Muscle of arm (tissue), 12 donors: ENCODE data around the gene GNPTAB. TPM values are rescaled to one million over a fixed set of nuclear protein-coding genes. Genes with fewer than 3 reads are reported as not detected.
"Not testable (repeated sequence)": the region's sequence is repeated elsewhere in the genome, so short reads cannot be mapped to it uniquely, and the experiment has no call there.

Experiments used
- DNase-seq: peaks from one replicate; pipeline ENCODE4 v3.0.0-alpha.2; 2013
- polyA plus RNA-seq, 12 donors: library from polyadenylated mRNA; unstranded; fragments of 120-200 nt; gene quantifications; one replicate each; pipeline ENCODE4 v1.2.1, GENCODE V29; 2013; ENCODE audit not compliant: insufficient read length in 12 of 12

The GNPTAB gene
- polyA plus RNA-seq, 12 donors: 14.7 to 36.5 (median 19.9) TPM; not detected in 1

DNA sequence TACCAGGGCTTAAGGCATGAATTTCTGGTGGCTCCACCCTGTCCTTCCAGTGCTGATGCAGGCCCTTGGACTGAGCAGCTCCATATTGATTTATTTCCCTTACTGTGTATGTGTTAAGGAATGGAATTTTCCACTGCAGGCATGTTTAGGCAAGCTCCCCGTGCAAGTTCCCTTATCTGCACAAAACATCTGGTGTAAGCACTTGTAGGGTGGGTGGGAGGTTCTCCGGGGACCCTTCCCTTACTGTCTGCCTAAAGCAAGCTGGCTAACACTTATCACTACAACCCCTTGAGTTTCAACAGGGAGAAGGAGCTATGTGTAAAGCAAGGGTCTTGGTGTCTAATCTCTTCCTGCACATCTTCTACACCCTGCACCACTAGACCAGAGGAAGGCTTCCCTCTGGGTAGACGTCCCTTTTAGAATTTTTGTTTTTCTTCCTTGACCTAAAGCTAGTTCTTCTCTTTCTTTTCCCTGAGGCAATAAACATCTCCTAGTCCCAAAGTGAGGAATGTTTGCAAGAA, 24.7 kb upstream of the GNPTAB start:
- peak; percentile 12 for DNase-seq

DNA sequence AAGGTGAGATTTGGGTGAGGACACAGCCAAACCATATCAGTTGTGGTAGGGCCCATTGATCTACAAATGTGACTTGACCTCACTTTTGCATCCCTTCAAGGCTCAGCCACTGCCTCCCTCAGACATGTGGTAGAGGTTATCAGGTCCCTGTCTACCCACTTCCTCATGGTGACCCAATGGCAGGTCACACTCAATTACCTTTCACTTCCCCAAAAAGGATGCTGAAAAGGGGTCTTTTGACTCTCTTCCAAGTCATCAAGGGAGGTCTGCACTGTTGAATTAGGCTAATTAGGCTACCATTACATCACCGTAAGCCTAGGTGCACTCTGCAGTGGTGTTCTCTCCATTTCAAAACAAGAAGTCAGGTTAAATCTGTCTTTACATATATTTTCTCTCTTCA, 24.0 kb upstream of the GNPTAB start:
- DNase-seq: no peak

DNA sequence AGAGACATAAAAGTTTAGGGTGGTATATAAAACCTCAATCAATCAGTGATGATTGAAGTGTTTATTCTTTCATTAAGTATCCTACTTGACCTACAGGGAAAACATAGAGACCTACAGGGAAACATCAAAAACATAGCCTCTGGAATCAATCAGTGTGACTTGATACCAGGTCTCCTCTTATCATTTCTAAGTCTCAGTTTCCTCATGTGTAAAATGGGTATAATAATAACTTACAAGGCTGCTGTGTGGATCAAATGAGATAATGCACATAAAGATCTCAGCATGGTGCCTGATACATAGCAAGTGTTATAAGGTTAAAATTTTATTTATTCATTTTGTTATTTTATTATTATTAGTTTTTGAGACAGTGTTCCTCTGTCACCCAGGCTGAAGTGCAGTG, 22.2 kb upstream of the GNPTAB start:
- no peak for DNase-seq

DNA sequence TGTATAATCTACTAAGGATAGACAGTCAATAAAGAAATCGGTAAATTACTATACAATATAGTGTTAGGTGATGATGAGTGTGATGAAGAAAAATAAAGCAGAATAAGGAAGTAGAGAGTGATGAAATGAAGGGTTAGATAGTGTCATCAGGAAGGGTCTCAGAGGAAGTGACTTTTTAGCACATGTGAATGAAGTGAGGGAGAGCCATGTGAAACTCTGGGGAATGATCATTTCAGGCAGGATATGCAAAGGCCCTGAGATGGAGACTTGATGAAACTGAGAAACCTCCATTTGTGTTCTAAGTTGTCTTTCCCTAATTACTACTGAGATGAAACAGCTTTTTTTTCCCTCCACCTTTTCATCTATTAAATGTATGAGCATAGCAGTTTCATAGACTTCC, 19.4 kb upstream of the GNPTAB start:
- DNase-seq: no peak

DNA sequence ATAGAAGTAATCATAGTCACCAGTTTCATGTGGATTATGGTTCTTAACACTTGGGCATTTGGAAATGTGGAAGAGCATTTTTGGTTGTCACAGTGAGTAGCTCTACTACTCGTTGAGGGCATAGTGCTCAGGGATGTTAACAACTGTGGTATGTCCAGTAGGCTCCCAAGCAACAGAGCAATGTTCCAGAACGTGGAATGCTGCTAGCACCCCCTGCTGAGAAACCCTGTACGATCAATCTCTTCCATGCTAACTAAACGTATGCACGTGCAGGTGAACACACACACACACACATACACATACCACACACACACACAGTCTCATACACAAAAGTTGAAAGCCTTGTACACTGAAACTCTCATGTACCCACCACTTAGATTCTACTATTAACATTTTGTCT, 16.6 kb upstream of the GNPTAB start:
- DNase-seq: no peak

DNA sequence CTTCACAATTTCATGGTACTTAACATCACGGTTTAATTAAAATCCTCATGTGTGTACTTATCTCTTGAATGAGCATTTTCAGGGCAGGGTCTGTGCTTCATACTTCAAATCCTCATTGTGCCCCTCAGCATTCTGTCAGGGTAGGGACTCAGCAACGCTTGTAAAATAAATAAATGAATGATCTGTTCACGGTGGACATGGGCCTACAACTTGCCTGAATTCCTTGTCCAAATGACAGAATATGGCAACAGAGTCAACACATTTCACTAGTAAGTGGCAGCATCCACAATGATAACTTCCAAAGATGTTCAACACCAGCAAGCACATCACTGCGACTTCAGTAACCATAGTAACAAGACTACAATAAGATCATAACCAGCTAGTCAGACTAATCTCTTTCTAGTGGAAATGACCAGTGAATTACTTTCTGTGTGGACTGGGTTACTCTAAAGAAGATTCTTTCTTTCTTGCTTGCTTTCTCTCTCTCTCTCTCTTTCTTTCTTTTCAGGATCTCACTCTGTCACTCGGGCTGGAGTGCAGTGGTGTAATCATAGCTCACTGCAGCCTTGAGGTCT, 14.5 kb upstream of the GNPTAB start:
- no peak for DNase-seq

DNA sequence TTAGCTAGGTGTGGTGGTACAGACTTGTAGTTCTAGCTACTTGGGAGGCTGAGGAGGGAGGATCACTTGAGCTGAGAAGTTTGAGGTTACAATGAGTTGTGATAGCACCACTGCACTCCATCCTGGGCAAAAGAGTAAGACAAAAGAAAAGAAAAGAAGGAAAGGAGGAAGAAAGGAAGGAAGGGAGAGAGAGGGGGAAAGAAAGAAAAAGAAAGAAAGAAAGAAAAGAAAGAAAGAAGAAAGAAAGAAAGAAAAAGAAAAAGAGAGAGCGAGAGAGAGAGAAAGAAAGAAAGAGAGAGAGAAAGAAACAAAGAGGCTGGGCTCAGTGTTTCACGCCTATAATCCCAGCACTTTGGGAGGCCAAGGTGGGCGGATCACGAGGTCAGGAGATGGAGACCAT, 10.3 kb upstream of the GNPTAB start:
- DNase-seq: no peak

DNA sequence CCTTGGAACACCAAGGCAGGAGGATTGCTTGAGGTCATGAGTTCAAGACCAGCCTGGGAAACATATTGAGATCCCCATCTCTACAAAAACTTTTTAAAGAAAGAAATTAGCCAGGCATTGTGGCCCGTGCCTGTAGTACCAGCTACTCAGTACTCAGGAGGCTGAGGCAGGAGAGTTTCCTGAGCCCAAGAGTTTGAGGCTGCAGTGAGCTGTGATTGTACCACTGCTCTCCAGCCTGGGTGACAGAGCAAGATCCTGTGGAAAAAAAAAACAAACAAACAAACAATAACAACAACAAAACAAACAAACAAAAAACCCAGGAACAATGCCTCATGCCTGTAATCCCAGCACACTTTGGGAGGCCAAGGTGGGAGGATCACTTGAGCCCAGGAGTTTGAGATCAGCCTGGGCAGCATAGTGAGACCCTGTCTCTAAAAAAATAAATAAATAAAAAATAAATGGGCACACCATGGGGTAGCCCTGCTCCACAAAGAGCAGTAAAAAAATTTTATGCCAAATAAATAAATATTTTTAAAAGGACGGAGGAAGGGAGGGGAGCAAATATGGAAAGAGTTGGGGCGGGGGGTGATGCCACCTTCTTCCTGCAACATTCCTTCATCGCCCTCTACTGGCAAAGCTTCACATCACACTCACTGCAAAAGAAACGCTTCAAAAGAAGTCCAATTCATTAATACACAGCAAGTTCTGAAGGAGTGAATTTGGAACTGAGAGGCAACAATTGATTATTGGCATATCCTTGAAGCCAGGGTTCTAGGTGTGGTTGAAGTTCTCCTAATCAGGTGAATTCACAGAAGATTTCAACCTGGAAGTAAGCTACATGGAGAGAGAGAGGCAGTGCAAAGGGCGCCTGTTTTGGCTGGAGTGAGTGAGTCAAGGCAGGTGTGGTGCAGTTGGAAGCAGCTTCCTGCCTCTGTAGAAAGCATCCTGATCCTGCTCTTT, 8.8 kb upstream of the GNPTAB start:
- DNase-seq: peak; percentile 48

DNA sequence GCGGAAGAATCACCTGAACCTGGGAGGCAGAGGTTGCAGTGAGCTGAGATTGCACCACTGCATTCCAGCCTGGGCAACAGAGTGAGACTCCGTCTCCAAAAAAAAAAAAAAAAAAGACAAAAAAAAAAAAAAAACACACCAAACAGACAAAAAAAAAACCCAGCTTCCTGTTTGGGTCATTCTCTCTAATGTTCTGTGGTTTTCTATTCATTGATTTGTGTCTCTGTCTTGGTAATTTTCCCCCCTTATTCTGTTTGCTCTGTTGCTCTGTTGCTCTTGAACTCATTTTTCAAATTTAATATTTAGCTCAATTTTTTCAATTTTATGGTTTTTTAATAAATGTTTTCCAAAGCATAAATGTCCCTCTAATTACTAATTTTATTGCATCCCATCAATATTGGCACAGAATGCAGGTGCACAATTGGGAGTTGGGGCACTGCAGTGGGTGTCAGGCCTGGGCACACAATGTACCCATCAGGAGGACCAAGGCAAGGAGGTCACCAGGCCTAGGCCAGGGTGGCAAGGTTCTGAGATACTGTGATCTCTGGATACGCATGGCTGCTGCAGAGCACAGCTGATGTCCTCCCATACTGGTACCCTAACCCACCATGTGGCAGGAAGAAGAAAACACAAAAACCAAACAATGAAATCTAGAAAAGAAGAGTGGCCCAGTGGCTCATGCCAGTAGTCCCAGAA, 8.0 kb upstream of the GNPTAB start:
- no peak for DNase-seq

DNA sequence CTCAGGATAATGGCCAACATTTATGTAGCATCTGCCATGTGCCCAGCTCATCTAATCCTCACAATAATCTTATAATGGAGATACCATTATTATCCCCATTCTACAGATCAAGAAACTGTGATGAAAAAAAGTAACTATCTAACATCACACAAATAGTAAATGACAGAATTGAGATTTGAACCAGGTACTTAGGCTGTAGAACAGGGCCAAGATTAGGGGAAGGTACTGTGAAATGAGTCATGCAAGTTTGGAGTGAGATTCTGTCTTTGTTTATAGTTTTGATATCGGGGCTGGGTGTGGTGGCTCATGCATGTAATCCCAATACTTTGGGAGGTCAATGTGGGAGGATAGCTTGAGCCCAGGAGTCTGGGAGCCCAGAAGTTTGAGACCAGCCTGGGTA, 1.3 kb upstream of the GNPTAB start:
- DNase-seq: no peak

DNA sequence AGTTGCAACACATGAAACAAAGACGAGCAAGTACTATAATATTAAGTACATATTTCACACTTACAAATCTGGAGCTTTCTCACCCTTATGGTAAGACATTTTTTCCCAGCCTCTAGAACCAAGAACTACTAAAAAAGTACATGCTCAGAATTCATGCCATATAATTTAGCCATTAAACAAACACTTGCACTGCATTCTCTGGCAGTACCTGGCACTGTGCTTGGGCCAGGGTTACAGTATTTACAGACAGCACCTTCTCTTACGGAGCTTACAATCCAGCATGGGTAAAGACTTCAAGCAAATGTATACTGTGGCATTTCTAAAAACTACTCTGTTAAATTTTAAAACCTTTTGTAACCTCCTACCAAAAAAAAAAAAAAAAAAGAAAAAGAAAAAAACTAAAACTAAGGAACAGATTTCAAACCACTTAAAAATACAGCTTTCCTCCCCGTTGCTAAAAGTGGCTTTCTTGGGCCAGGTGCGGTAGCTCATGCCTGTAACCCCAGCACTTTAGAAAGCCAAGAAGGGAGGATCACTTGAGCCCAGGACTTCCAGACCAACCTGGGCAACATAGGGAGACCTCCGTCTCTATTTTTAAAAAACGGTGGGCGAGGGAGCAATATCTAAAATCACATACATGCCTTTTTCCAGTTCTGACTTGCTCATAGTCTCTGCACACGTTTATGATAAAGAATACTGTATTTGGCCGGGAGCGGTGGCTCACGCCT, 956 bp downstream of the GNPTAB start:
- no peak for DNase-seq

DNA sequence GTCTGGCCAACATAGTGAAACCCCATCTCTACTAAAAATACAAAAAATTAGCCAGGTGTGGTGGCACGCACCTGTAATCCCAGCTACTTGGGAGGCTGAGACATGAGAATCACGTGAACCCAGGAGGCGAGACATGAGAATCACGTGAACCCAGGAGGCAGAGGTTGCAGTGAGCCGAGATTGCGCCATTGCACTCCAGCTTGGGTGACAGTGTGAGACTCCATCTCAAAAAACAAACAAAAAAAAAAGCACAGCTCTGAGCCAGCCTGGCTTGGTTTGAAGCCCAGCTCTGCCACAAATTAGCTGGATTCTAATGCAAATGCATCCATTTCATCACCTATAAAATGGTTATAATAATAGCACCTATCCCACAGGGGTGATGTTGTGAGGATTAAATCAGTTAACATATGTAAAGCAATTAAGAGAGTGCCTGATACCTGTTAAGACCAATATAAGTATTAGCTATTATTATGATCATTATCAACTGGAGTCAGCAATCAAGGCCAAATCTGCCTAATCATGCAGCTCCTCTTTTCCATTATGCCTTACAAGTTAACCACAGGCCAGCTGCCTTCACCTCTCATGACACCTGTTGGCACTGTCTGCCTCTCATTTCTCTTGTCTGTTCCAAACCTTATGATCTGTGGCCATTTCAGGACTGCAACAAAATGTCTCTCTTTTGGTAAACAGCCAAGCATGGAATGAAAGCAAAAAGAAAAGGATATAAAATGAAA, 2.1 kb downstream of the GNPTAB start:
- no peak for DNase-seq

DNA sequence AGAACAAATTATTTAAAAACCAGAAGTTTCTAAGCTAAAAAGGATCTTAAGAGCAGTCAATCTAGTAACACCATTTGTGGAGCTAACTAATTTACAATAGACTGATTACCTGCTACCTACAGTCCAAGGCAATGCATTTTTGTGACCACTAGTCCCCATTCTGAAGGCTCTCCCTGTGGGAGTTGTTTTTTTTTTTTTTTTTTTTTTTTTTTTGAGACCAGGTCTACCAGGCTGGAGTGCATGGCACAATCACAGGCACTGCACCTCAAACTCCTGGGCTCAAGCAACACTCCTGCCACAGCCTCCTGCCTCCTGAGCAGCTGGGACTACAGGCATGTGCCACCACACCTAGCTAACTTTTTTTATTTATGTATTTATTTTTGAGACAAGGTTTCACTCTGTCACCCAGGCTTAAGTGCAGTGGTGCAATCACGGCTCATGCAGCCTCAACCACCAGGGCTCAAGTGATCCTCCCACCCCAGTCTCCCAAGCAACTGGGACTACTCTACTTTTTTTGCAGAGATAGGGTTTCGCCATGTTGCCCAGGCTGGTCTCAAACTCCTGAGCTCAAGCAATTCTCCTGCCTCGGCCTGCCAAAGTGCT, 3.9 kb downstream of the GNPTAB start:
- DNase-seq: no peak

DNA sequence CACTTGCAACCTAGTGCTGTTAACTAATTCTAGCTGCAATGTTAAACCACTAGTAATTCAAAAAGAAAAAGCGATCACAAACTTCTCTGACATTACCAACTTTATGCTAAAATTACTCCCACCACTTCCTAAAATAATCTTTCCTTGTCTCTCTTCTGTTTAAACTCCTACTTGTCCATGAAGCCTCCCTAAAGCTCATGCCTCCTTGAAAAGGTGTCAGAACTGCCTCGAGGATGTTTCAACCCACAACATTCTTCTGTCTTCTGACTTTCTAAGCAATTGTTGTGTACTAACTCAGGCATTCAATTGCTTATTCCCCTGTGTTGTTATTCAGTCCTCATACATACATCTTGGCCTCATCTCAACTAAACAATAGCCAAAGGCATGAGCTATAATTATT, 5.9 kb downstream of the GNPTAB start:
- no peak for DNase-seq

DNA sequence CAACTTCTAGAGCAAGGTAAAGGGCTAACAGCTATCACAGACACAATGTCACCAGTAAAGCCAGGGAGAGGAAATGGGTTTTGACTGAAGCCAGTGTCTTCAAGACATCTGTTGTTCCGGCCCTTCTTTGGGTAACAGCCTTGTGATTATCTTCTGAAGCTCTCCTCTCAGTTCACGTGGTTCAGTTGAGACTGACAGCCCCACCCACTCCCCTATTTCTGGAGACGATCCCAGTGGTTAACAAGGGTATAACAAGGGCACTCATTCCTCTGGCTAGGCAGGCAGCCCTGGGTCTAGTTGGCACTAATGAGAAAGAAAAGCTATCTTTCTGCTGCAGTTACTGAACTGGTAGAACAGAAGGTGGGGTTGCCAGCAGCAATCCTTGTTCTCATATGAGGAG, 6.9 kb downstream of the GNPTAB start:
- peak; percentile 20 for DNase-seq

DNA sequence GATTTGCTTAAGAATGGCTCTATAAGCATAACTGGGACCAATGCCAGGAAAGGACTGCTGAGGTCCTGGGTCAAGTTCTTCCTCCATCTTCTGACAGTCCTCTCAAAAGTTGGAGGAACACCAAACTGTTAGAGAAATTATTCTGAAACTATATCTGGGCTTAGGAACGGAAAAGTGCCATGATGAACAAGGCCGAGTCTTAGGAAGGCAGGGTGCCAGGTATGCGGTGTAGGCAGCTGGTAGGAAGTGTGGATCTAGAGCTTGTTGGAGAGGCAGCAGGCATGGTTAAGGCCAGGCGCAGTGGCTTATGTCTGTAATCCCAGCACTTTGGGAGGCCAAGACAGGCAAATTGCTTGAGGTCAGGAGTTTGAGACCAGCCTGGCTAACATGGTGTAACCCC, 7.7 kb downstream of the GNPTAB start:
- DNase-seq: no peak

DNA sequence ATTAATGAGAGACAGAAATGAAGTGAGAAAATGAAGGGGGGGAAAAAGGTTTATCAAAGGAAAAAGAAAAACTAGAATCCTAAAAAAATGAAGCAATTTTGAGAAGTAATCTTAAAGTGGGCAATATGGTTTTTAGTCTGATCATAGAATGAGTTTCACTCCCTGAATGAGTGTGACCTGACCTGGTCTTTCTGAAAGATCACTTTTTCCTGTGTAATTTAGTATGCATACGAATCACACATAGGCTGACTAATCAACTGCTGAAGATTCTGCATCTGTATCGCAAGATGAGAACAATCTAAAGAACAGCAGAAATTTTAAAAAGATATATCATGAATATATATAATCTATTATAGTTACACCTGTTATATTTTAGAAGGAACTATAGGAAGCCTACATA, 11.3 kb downstream of the GNPTAB start:
- DNase-seq: no peak

DNA sequence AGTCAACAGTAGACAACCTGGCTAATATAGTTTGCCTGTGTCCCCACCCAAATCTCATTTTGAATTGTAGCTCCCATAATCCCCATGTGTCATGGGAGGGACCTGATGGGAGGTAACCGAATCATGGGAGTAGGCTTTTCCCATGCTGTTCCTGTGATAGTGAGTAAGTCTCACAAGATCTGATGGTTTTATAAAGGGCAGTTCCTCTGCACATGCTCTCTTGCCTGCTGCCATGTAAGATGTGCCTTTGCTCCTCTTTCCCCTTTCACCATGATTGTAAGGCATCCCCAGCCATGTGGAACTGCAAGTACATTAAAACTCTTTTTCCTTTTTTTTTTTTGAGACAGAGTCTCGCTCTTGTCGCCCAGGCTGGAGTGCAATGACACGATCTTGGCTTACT, 12.1 kb downstream of the GNPTAB start:
- DNase-seq: not testable (repeated sequence)

DNA sequence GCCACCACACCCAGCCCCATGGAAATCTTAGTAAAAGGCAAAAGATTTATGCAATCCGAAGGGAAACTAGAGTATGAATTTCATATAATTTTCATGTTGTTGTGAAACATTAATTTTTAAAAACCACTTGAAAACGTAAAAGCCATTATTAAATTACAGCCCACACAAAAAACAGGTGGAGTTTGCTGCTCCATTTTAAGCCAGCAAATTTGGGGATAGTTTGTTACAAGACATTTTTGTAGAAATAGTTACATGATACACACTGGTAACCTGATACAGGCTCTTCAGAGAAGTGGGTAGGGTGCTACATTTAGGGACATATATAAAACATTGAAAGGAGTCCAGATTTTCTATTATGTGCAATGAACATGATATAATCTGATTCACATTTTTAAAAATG, 17.6 kb downstream of the GNPTAB start:
- no peak for DNase-seq

DNA sequence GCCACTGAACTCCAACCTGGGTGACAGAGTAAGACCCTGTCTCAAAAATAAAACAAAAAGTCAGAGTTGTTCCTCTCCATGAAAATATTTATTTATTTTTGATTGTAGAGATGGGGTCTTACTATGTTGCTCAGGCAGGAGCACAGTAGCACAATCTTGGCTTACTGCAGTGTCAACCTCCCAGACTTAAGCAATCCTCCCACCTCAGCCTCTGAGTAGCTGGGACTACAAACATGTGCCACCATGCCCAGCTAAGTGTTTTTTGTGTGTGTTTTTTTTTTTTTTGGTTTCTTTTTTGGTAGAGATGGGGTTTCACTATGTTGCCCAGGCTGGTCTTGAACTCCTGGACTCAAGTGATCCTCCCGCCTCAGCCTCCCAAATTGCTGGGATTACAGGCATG, 18.0 kb downstream of the GNPTAB start:
- DNase-seq: not testable (repeated sequence)

DNA sequence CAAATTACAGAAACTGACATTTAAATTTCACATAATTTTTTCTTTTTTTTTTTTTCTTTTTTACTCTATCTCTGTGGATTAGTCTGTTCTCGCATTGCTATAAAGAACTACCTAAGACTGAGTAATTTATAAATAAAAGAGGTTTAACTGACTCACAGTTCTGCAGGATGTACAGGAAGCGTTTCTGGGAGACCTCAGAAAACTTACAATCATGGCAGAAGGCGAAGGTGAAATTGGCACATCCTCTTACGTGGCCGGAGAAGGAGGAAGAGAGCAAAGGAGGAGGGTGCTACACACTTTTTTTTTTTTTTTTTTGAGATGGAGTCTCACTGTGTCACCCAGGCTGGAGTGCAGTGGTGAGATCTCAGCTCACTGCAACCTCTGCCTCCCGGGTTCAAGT, 19.4 kb downstream of the GNPTAB start:
- DNase-seq: not testable (repeated sequence)
